EH (cell line): Measurements from ENCODE around the gene BACH1.

Source experiments
- DNase-seq: peaks from one replicate; pipeline ENCODE4 v3.0.0-alpha.2; 2015; ENCODE audit warnings: low read depth

The BACH1 gene

DNA sequence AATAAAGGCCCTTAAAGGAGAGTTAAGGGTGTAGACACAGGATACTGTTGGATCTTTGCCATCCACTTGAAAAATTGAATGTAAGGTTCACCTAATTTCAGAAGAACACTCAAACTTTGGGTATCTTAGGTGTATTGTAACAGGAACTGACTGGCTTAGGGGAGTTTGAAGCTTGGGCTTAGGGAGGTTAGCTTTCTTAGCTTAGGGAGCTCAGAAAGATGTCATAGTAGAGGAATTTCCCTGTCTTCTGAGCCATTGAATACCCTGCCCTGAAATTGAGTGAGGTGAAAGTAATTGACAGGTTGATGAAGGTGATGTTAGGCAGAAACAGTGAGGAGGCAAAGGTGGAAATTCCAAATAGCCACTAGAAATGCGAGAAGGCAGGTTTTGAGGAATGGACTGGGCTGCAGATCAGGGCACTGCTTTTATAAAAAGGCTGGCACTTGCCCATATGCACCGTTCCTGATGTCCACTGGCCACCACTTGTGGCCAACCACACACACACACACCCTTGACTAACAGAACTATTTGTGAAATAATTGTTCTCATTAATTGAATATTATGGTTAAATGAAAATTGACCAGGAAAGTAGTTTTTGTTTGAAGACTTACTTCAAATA is 16.5 kb downstream of the BACH1 start:
- no peak for DNase-seq

DNA sequence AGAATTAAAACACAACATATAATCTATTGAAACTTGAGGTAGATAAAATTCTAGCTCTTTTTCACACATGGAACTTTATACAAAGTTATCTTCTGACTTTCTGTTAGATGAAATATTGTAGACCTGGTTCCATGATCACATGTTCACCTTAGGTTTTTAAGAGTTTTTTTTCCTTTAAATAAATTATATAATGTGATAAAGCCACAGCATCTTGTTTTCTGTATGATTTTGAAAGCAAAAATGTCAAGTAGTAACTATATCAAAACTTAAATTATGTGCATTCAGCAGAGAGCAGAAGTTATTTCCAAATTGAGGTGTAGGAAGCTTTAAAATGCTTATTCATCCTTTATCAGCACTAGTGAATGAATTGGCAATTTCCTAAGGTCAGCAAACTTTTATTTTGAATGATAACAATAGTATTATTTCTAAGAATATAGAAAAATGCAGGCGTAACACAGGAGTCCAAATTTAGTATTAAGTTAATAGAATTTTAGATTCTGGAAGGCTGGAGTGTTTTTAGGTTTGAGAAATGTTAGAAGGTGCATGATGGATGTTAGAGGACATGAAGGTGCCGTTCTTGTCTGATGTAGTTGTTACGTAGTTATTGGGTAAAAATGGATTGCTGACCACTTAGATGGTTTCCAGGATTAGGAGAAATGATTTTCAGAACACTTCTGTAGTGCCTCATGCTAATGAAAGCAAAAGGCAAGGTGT is 17.5 kb downstream of the BACH1 start:
- DNase-seq: no peak

DNA sequence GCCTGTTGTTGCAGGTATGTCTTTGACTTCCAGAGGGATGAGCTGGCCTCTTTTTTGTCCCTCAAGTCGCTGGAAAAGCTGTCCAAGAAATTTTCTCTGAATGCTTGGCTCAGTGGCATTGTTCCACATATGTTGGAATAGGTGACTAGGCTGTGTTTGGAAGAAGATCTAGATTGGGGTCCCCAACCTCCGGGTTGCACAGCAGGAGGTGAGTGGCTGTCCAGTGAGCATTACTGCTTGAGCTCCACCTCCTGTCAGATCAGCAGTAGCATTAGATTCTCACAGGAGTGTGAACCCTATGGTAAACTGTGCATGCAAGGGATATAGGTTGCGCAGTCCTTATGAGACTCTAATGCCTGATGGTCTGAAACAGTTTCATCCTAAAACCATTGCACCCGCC is 18.1 kb downstream of the BACH1 start:
- DNase-seq: no peak

DNA sequence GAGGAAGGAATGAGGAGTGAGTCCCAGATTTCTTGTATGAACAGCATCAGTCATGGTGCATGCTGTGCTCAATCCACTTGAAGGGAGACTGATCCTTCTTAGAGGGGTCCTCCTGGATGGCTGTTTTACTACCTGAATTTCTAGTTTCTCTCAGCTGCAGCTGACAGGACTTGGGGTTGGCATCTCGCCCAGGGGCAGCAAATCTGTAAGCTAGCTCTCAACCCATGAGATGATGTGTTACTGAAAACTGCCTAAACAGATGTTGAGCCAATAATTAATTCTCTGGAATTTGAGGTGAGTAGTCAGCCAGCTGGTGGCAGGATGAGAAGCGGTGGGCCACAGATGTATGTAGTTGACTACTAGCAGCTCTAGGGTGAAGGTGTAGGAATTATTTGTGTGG is 19.6 kb downstream of the BACH1 start:
- peak; percentile 25 for DNase-seq

DNA sequence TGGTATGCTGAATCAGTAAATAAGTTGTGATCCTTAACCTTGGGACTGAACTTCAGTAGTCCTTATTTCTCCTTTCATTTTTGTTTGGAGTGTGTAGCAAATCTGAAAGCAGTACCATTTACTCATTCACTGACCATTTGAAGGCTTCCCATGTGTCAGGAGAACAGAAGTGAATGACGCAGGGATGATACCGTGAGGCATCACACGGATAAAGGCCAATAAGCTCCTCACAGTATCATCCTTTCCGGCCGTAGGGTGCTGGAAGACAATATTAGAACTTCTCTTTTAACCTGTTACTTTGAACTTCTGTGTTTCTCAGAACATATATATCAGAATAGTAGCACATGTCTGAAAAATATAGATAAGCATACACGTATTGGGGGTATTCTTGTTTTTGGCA is 21.3 kb downstream of the BACH1 start:
- no peak for DNase-seq

GRCh38 chr21:29321217-29321616 is 22.5 kb downstream of the BACH1 start:
- DNase-seq: no peak

GRCh38 chr21:29321932-29322928 is 23.5 kb downstream of the BACH1 start:
- no peak for DNase-seq

DNA sequence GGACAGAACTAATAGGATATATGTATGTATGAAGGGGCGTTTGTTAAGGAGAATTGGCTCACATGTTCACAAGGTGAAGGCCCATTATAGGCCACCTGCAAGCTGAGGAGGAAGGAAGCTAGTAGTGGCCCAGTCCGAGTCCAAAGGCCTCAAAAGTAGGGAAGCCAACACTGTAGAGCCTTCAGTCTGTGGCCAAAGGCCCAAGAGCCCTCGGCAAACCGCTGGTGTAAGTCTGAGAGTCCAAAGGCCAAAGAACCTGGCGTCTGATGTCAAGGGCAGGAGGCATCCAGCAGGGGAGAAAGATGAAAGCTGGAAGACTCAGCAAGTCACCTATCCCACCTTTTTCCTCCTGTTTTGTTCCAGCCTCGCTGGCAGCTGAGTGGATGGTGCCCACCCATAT is 24.5 kb downstream of the BACH1 start:
- no peak for DNase-seq

DNA sequence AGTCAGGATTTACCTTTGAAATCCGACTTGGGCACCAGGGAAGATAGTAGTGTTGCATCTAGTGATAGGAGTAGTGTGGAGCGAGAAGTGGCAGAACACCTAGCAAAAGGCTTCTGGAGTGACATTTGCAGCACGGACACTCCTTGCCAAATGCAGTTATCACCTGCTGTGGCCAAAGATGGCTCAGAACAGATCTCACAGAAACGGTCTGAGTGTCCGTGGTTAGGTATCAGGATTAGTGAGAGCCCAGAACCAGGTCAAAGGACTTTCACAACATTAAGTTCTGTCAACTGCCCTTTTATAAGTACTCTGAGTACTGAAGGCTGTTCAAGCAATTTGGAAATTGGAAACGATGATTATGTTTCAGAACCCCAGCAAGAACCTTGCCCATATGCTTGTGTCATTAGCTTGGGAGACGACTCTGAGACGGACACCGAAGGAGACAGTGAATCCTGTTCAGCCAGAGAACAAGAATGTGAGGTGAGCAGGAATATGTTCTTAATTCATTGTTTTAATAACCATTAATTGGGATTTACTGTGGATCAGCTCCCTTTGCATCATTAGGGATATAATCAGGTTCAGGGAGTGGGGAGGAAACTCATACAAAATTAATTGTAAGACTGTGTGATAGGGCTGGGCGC is 28.3 kb downstream of the BACH1 start:
- DNase-seq: no peak

- DNase-seq: no peak
Measured at GRCh38 chr21:29329406-29329805, 30.7 kb downstream of the BACH1 start.

- DNase-seq: no peak
Measured at GRCh38 chr21:29330797-29331196, 32.1 kb downstream of the BACH1 start.

DNA sequence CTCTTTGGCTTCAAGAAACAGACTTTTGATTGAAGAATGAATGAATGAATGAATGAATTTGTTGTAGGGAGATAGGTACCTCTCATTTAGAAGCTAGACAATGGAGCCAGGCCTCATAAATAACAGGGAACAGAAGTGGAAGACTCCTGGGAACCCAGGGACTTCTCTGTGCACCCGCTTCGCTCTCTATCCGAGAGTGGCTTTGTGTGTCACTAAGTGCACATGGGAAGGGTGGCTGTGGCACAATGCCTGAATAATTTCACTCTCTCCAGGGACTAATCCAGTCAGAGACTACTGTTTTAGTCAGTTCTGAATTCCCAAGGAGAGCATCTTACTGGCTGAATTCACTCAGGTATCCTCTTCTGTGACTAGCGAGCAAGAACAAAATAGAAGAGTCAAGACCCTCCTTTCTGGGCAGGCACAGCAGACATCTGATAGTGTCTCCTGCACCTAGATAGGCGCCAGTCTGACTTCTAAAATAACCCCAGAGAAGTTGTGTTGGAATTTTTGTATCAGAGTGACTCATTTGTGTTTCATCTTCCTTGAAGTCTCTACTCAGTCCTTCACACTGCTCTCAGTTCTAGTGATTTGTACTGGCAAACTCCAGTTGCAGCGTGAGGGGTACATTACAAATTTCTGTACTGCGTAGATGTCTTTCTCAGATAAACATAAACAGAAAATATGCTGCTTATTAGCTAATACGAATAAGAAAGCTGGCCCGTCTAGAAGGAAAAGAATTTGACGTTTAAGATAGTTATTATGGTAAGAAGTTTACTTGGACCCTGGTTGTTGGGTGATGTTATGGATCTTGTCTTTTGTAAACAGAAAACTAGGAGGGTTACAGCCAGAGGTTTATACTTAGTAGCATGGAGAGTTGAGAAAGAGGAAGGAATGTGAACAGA is 34.0 kb downstream of the BACH1 start:
- DNase-seq: peak; percentile 70

- DNase-seq: no peak
Measured at GRCh38 chr21:29333406-29333805, 34.7 kb downstream of the BACH1 start.

DNA sequence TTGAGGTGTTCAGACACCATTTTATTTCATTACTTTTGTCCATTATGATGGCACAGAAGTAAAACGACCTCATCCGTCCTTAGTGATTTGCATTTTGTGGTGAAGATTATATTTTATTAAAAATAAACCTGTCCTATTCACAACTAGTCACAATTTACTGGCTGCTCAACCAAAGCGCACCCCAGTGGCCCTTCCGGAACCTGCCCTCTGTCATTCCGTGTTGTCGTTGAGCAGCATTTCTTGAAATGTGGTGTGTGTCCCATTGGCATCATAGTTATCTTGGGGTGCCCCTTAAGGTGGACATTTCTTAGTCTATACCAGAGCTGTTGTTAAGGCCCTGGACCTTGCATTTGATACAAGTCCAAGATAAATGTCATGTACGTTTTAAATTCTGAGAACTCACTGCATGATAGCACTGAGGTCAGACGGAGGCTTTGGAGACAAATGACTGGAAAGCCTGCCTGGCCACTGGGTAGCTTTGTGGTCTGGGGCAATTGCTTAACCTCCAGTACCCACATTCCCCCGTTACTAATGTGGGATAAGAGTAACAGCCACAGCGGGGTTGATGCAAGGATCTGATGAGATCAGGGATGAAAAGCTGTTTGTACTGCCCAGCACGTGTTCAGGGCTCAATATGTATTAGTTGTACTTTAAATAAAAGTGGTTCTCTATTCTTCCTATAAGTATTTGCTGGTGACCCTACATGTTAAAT is 36.2 kb downstream of the BACH1 start:
- peak; percentile 56 for DNase-seq

- peak; percentile 73 for DNase-seq
Measured at GRCh38 chr21:29335720-29336119, 37.0 kb downstream of the BACH1 start.

- no peak for DNase-seq
Measured at GRCh38 chr21:29338256-29338655, 39.5 kb downstream of the BACH1 start.

GRCh38 chr21:29340228-29340627 is 41.5 kb downstream of the BACH1 start:
- peak; percentile 41 for DNase-seq

GRCh38 chr21:29342363-29342957 is 43.7 kb downstream of the BACH1 start:
- peak; percentile 97 for DNase-seq

DNA sequence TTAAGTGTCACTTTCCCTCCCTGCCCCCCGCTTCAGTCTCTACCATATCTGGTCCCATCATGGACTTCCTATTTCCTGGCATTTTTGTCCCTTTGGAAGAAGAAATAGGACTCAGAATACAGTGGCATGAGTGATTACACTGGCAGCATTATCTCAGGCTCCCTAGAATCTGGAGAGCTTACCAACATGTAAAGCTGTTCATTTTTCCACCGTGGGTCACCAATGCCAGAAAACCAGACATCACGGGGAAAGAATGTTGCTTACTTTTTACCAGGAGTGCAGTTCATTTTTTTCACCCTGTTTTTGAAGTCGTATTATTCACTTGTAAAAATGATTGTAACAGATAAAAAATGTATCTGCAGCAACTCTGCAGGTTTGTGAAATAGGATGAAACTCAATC is 44.8 kb downstream of the BACH1 start:
- DNase-seq: peak; percentile 88

DNA sequence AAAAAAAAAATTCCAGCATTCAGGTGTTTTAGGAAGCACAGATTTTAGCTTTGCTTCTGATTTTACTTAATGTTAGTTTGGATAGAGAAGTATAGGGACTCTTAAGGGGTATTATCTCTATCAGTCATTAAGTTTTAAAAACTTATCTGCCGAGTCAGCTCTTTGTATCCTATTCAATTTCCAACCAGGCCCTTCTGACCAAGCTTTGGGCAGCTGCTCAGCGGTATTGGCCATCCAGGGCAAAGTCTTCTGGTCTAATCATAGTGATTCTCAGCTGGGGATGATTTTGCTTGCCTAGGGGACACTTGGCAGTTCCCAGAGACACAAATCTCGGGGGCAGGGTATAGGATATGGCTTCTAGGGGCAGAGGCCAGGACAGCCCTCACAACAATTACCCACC is 47.6 kb downstream of the BACH1 start:
- DNase-seq: no peak
